HepG2 (cell line): ENCODE data around the gene GADD45GIP1. TPM values are rescaled to one million over a fixed set of nuclear protein-coding genes. Genes with fewer than 3 reads are reported as not detected.

Experiments used
- ATAC-seq: fragments of 200-7000 bp; cut with Tn5 transposase; 3 replicates; pipeline ENCODE4 v1.9.1; 2020; ENCODE audit warnings: mild to moderate bottlenecking, moderate library complexity
- BruUV-seq: library from RNA; stranded (reverse); fragments of 400-500 nt; replicated peaks from 2 replicates; lab custom pipeline; 2021; lab: Mats Ljungman, UMichigan
- CTCF ChIA-PET: fragments of 300-600 bp; formaldehyde crosslinking; extraction: SDS; loops from one replicate; lab custom pipeline; 2021; ENCODE audit warnings: low total read pairs, inconsistent platforms, low intra/inter-chr PET ratio; lab: Yijun Ruan, JAX
- POLR2A ChIA-PET: fragments of 350-600 bp; sonication (Branson Sonifier 250); formaldehyde crosslinking; loops from one replicate; lab custom pipeline; 2020; ENCODE audit warnings: antibody characterized with exemption, inconsistent platforms; lab: Yijun Ruan, JAX
- DNase-seq: peaks from one replicate; pipeline ENCODE4 v3.0.0-alpha.2; 2015; ENCODE audit warnings: low spot score
- FAIRE-seq: peaks from 3 replicates; lab custom pipeline; 2011; peaks lifted over from hg19 to GRCh38; lab: Jason Lieb, UNC
- H2AFZ ChIP-seq: one replicate; pipeline ENCODE4 v1.6.1; 2011; ENCODE audit warnings: low read length, inconsistent platforms
- H3K27ac ChIP-seq: fragments of 300-600 bp; 3 replicates; pipeline ENCODE4 v1.8.0; 2011; ENCODE audit warnings: mixed run types, mild to moderate bottlenecking, mixed read lengths, low read length, inconsistent platforms; ENCODE audit not compliant: insufficient read depth; ENCODE audit errors: extremely low read length
- H3K27me3 ChIP-seq, 2 experiments: fragments of 200-600 bp in 1 of 2; 2 replicates in 1 of 2; 3 replicates in 1 of 2; pipeline versions ENCODE4 v1.6.0 to v1.8.0; 2011; ENCODE audit warnings: low read length in 2 of 2, mild to moderate bottlenecking in 2 of 2, moderate library complexity in 2 of 2, inconsistent platforms in 1 of 2; ENCODE audit not compliant: insufficient read depth in 2 of 2, control insufficient read depth in 1 of 2
- H3K36me3 ChIP-seq, 2 experiments: fragments of 200-600 bp in 1 of 2; replicated peaks in 1 of 2; 2 replicates in 1 of 2; 3 replicates in 1 of 2; pipeline versions ENCODE4 v1.5.1 to v1.8.0; 2011; ENCODE audit warnings: low read length in 2 of 2, inconsistent platforms in 1 of 2; ENCODE audit not compliant: insufficient read depth in 2 of 2, control insufficient read depth in 1 of 2
- H3K4me1 ChIP-seq: 2 replicates; pipeline ENCODE4 v1.5.1; 2012; ENCODE audit warnings: low read length, inconsistent platforms; ENCODE audit not compliant: insufficient read depth
- H3K4me2 ChIP-seq: 2 replicates; pipeline ENCODE4 v1.6.0; 2011; ENCODE audit warnings: low read depth, low read length, inconsistent platforms
- H3K4me3 ChIP-seq, 3 experiments: fragments of 200-600 bp in 1 of 3; sonication (generic), shearing (Covaris generic) in 1 of 3; replicated peaks in 1 of 3; 2 replicates each; pipeline ENCODE4 v1.5.1; 2011 to 2016; ENCODE audit warnings: low read length in 3 of 3, inconsistent platforms in 2 of 3, low read depth in 2 of 3, mild to moderate bottlenecking in 2 of 3, control low read depth in 1 of 3, mixed read lengths in 1 of 3; ENCODE audit not compliant: insufficient read depth in 1 of 3
- H3K79me2 ChIP-seq: one replicate; pipeline ENCODE4 v1.6.1; 2011; ENCODE audit warnings: low read length, inconsistent platforms; ENCODE audit not compliant: insufficient read depth
- H3K9ac ChIP-seq: 2 replicates; pipeline ENCODE4 v1.6.0; 2011; ENCODE audit warnings: mild to moderate bottlenecking, low read depth, low read length, inconsistent platforms; ENCODE audit not compliant: insufficient read depth
- H3K9me3 ChIP-seq: 2 replicates; pipeline ENCODE4 v1.5.1; 2012; ENCODE audit warnings: mild to moderate bottlenecking, low read length
- H4K20me1 ChIP-seq: 2 replicates; pipeline ENCODE4 v1.6.0; 2011; ENCODE audit warnings: inconsistent platforms, mild to moderate bottlenecking, low read length, moderate library complexity; ENCODE audit not compliant: insufficient read depth
- RFXANK ChIP-seq: IDR thresholded peaks from 2 replicates; pipeline ENCODE4 v1.6.1; 2016
- SNAI1 ChIP-seq: sonication (generic); formaldehyde crosslinking; IDR thresholded peaks from 2 replicates; pipeline ENCODE4 v1.5.0; 2020; ENCODE audit warnings: mild to moderate bottlenecking, missing genetic modification reagents, borderline replicate concordance
- SYNCRIP ChIP-seq: fragments of 200-400 bp; formaldehyde crosslinking; IDR thresholded peaks from 2 replicates; pipeline ENCODE4 v1.6.1; 2018; ENCODE audit warnings: mild to moderate bottlenecking, low read depth, low read length; ENCODE audit not compliant: insufficient read depth
- TOE1 ChIP-seq: sonication (generic); formaldehyde crosslinking; IDR thresholded peaks from 2 replicates; pipeline ENCODE4 v1.4.0; 2020; ENCODE audit warnings: mild to moderate bottlenecking, missing genetic modification reagents
- TP53 ChIP-seq: sonication (generic); formaldehyde crosslinking; conservative IDR thresholded peaks from 2 replicates; pipeline ENCODE4 v1.4.0; 2020; ENCODE audit warnings: missing genetic modification reagents
- ZNF761 ChIP-seq: sonication (generic); formaldehyde crosslinking; conservative IDR thresholded peaks from 2 replicates; pipeline ENCODE4 v1.4.0; 2020; ENCODE audit warnings: mild to moderate bottlenecking, missing genetic modification reagents
- ZNF773 ChIP-seq: sonication (generic); formaldehyde crosslinking; IDR thresholded peaks from 2 replicates; pipeline ENCODE4 v1.4.0; 2020; ENCODE audit warnings: missing genetic modification reagents, borderline replicate concordance
- WGBS: methylation state at CpG from one replicate; pipeline ENCODE4 v1.1.6; 2017; ENCODE audit warnings: low lambda C conversion rate; 5-methylcytosine and 5-hydroxymethylcytosine counted together
- in situ Hi-C: cut with HindIII; loops from 2 replicates; pipeline ENCODE4 v1.10.0; 2017; ENCODE audit warnings: low pct_unique_long_range_greater_than_20kb; ENCODE audit not compliant: extremely low pct_ligation_motif_present
- intact Hi-C: fragments of 100-400 bp; cut with micrococcal nuclease; formaldehyde crosslinking; loops from one replicate; pipeline ENCODE4 v1.10.0; 2022; ENCODE audit not compliant: unreplicated experiment
- polyA plus RNA-seq, 8 experiments: library from polyadenylated mRNA; depleted of rRNA in 3 of 8; stranded (reverse) in 7 of 8; unstranded in 1 of 8; fragments of >200 nt; fragmentation: Illumina TruSeq in 4 of 8; extraction: Trizol in 4 of 8; gene quantifications; 2 replicates each; pipeline versions ENCODE4 v1.2.1 to v1.2.3, GENCODE V29; 2011 to 2016; ENCODE audit warnings: low read depth in 4 of 8, missing spikeins in 1 of 8, mixed read lengths in 1 of 8; ENCODE audit not compliant: insufficient read depth in 1 of 8
- total RNA-seq, 5 experiments: library from RNA; depleted of rRNA; stranded (reverse); fragments of >200 nt; fragmentation: Illumina TruSeq; extraction: Trizol; gene quantifications; 2 replicates each; pipeline ENCODE4 v1.2.3, GENCODE V29; 2016; ENCODE audit warnings: low read depth in 1 of 5
- TF ChIP-seq, protein P1 (sequence below): IDR thresholded peaks from 2 replicates; pipeline ENCODE4 v1.6.1; 2016
- TF ChIP-seq, protein P2 (sequence below): sonication (generic); formaldehyde crosslinking; IDR thresholded peaks from 2 replicates; pipeline ENCODE4 v1.5.0; 2020; ENCODE audit warnings: mild to moderate bottlenecking, missing genetic modification reagents, moderate library complexity
- TF ChIP-seq, protein P3 (sequence below): sonication (generic); formaldehyde crosslinking; IDR thresholded peaks from 2 replicates; pipeline ENCODE4 v1.4.0; 2020; ENCODE audit warnings: mild to moderate bottlenecking, missing genetic modification reagents, borderline replicate concordance

Gene GADD45GIP1
- total and polyA plus RNA-seq, 2 of the 13 experiments (the other 11 are each of a cell fraction or from before 2014, with no cell fraction given) = 24.6 to 30.7 TPM

DNA sequence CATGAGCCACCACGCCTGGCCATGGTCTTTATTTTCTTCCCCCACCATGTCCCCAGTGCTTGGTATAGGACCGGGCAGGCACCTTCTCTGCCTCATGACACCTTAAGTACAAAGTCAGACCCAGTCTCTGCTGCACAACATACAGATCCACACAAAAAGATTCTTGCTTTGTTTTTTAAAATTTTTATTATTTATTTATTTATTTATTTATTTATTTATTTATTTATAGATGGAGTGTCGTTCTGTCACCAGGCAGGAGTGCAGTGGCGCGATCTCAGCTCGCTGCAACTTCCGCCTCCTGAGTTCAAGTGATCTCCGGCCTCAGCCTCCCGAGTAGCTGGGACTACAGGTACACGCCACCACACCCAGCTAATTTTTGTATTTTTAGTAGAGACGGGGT lies 35.7 kb upstream of the GADD45GIP1 start:
- peaks cover 12% of the 10 kb centered on the region for H3K79me2 ChIP-seq
- TF ChIP-seq ZNF761 (no peak), SNAI1 (CRISPR knock-in tag) (no peak), TOE1 (CRISPR knock-in tag) (no peak), SYNCRIP (no peak), TP53 (CRISPR knock-in tag) (no peak), RFXANK (CRISPR knock-in tag) (no peak), ZNF773 (CRISPR knock-in tag) (no peak)
- TF ChIP-seq, protein P1, sequence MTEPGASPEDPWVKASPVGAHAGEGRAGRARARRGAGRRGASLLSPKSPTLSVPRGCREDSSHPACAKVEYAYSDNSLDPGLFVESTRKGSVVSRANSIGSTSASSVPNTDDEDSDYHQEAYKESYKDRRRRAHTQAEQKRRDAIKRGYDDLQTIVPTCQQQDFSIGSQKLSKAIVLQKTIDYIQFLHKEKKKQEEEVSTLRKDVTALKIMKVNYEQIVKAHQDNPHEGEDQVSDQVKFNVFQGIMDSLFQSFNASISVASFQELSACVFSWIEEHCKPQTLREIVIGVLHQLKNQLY (CRISPR knock-in tag) = no peak
- TF ChIP-seq, protein P2, sequence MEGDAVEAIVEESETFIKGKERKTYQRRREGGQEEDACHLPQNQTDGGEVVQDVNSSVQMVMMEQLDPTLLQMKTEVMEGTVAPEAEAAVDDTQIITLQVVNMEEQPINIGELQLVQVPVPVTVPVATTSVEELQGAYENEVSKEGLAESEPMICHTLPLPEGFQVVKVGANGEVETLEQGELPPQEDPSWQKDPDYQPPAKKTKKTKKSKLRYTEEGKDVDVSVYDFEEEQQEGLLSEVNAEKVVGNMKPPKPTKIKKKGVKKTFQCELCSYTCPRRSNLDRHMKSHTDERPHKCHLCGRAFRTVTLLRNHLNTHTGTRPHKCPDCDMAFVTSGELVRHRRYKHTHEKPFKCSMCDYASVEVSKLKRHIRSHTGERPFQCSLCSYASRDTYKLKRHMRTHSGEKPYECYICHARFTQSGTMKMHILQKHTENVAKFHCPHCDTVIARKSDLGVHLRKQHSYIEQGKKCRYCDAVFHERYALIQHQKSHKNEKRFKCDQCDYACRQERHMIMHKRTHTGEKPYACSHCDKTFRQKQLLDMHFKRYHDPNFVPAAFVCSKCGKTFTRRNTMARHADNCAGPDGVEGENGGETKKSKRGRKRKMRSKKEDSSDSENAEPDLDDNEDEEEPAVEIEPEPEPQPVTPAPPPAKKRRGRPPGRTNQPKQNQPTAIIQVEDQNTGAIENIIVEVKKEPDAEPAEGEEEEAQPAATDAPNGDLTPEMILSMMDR (CRISPR knock-in tag) = no peak
- TF ChIP-seq, protein P3, sequence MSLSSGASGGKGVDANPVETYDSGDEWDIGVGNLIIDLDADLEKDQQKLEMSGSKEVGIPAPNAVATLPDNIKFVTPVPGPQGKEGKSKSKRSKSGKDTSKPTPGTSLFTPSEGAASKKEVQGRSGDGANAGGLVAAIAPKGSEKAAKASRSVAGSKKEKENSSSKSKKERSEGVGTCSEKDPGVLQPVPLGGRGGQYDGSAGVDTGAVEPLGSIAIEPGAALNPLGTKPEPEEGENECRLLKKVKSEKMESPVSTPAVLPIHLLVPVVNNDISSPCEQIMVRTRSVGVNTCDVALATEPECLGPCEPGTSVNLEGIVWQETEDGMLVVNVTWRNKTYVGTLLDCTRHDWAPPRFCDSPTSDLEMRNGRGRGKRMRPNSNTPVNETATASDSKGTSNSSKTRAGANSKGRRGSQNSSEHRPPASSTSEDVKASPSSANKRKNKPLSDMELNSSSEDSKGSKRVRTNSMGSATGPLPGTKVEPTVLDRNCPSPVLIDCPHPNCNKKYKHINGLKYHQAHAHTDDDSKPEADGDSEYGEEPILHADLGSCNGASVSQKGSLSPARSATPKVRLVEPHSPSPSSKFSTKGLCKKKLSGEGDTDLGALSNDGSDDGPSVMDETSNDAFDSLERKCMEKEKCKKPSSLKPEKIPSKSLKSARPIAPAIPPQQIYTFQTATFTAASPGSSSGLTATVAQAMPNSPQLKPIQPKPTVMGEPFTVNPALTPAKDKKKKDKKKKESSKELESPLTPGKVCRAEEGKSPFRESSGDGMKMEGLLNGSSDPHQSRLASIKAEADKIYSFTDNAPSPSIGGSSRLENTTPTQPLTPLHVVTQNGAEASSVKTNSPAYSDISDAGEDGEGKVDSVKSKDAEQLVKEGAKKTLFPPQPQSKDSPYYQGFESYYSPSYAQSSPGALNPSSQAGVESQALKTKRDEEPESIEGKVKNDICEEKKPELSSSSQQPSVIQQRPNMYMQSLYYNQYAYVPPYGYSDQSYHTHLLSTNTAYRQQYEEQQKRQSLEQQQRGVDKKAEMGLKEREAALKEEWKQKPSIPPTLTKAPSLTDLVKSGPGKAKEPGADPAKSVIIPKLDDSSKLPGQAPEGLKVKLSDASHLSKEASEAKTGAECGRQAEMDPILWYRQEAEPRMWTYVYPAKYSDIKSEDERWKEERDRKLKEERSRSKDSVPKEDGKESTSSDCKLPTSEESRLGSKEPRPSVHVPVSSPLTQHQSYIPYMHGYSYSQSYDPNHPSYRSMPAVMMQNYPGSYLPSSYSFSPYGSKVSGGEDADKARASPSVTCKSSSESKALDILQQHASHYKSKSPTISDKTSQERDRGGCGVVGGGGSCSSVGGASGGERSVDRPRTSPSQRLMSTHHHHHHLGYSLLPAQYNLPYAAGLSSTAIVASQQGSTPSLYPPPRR (CRISPR knock-in tag) = no peak
- TF ChIP-seq, all 625 proteins: peak for 0
- Histone ChIP-seq H3K27ac (no peak overlapping the region), H3K4me3 (no peak overlapping the region), H2AFZ (no peak overlapping the region), H4K20me1 (peaks cover 3% of the 10 kb centered on the region; the same call in 1 of the 2 replicates), H3K4me1 (peaks cover 33% of the 10 kb centered on the region), H3K36me3 (no peaks in the 10 kb centered on the region), H3K9me3 (no peaks in the 10 kb centered on the region), H3K27me3 (no peaks in the 10 kb centered on the region), H3K4me2 (no peak overlapping the region), H3K9ac (no peak overlapping the region)
- in situ Hi-C loops (no loop called here), intact Hi-C loops (no loop called here)
- ChIA-PET POLR2A (interaction anchor here (1.3 kb wide), 1 partner anchor 61 kb away, joined by 3 read pairs; no protein-coding TSS in a partner anchor), CTCF (no interaction called here)
- no TSS peak for BruUV-seq
- no peak for DNase-seq
- 89% methylated on average over 11 of the region's 11 CpGs for WGBS
- no peak for ATAC-seq
- FAIRE-seq = no peak
